K562 (cell line): ENCODE data around the gene TUBGCP6.

Experiments used
- HSF4 ChIP-seq: fragments of 250-450 bp; sonication (Bioruptor Pico); IDR thresholded peaks from 2 replicates; pipeline ENCODE4 v2.1.2; 2022; ENCODE audit warnings: mild to moderate bottlenecking, moderate library complexity, borderline replicate concordance
- JUN ChIP-seq, 2 experiments: sonication (generic) in 1 of 2; formaldehyde crosslinking in 1 of 2; IDR thresholded peaks; 2 replicates each; pipeline versions ENCODE4 v1.6.1 to v1.8.0; 2012 to 2022; ENCODE audit warnings: borderline replicate concordance in 2 of 2, mild to moderate bottlenecking in 2 of 2, improper control_type of control experiment in 1 of 2, low read depth in 1 of 2, low read length in 1 of 2, missing genetic modification reagents in 1 of 2
- POLR2A ChIP-seq: fragments of 450-650 bp; conservative IDR thresholded peaks from 2 replicates; pipeline ENCODE4 v1.6.1; 2016
- POLR2AphosphoS2 ChIP-seq: IDR thresholded peaks from 2 replicates; pipeline ENCODE4 v1.6.1; 2012; ENCODE audit warnings: low read length, improper control_type of control experiment
- RNF2 ChIP-seq: sonication (generic); IDR thresholded peaks from 2 replicates; pipeline ENCODE4 v1.6.1; 2016
- RNF219 ChIP-seq: fragments of 250-450 bp; sonication (Bioruptor Pico); IDR thresholded peaks from 2 replicates; pipeline ENCODE4 v1.5.0; 2022; ENCODE audit warnings: mild to moderate bottlenecking
- TBL1XR1 ChIP-seq, 2 experiments: IDR thresholded peaks; 2 replicates each; pipeline ENCODE4 v1.6.1; 2012; ENCODE audit warnings: improper control_type of control experiment in 2 of 2, low read length in 2 of 2, mild to moderate bottlenecking in 1 of 2
- ZBTB7A ChIP-seq: IDR thresholded peaks from 2 replicates; pipeline ENCODE4 v1.6.1; 2011; ENCODE audit warnings: low read depth, mild to moderate bottlenecking, low read length, moderate library complexity, borderline replicate concordance; ENCODE audit not compliant: control insufficient read depth
- ZNF274 ChIP-seq: IDR thresholded peaks from 2 replicates; pipeline ENCODE4 v1.6.1; 2011; ENCODE audit warnings: low read depth, mild to moderate bottlenecking, low read length, moderate library complexity, borderline replicate concordance
- ZNF407 ChIP-seq: fragments of 450-650 bp; IDR thresholded peaks from 2 replicates; pipeline ENCODE4 v1.6.1; 2016; ENCODE audit warnings: low read depth

- TF ChIP-seq POLR2A, result no peak
- TF ChIP-seq RNF2, result no peak
- TF ChIP-seq JUN (IDR thresholded peaks at IDR 0.05; ENCODE audit: borderline replicate concordance, low read depth, low read length), result no peak
- TF ChIP-seq JUN (CRISPR knock-in tag; IDR thresholded peaks at IDR 0.05; ENCODE audit: borderline replicate concordance), result no peak
- TF ChIP-seq ZBTB7A, result no peak
- TF ChIP-seq RNF219 (CRISPR knock-in tag), result no peak
- TF ChIP-seq ZNF407, result no peak
- no peak for TF ChIP-seq TBL1XR1 (IDR thresholded peaks at IDR 0.05; ENCODE audit: low read length in 2 of 2)
- TF ChIP-seq POLR2AphosphoS2, result no peak
- TF ChIP-seq HSF4, result no peak
- TF ChIP-seq ZNF274, result no peak
Observed at GRCh38 chr22:50278461-50278860, 33.6 kb upstream of the TUBGCP6 start.
